SK-N-MC (cell line): ENCODE data around the gene SLC18A3.

ENCODE experiments used
- DNase-seq: peaks from one replicate; pipeline ENCODE4 v3.0.0-alpha.2; 2011; ENCODE audit warnings: low read depth, low spot score
- H3K27ac ChIP-seq: fragments of 200-600 bp; sonication (generic); 2 replicates; pipeline ENCODE4 v1.5.1; 2016; ENCODE audit warnings: mixed run types
- H3K36me3 ChIP-seq: fragments of 200-600 bp; sonication (generic); 2 replicates; pipeline ENCODE4 v1.6.1; 2017; ENCODE audit warnings: antibody characterized with exemption, low read length, mixed read lengths; ENCODE audit not compliant: insufficient read depth
- H3K4me3 ChIP-seq: fragments of 200-600 bp; sonication (generic); 2 replicates; pipeline ENCODE4 v1.5.1; 2016
- H3K9ac ChIP-seq: fragments of 200-600 bp; sonication (generic); 2 replicates; pipeline ENCODE4 v1.8.0; 2017; ENCODE audit warnings: mixed run types, mixed read lengths; ENCODE audit not compliant: insufficient read length
- H3K9me3 ChIP-seq: fragments of 200-600 bp; sonication (generic); 2 replicates; pipeline ENCODE4 v1.6.1; 2017; ENCODE audit warnings: low read depth, mild to moderate bottlenecking, antibody characterized with exemption, low read length, moderate library complexity, mixed read lengths
- EZH2 ChIP-seq: fragments of 200-600 bp; sonication (generic); IDR thresholded peaks from one replicate; pipeline ENCODE4 v1.6.1; 2017; ENCODE audit warnings: antibody characterized with exemption
- FOXP2 ChIP-seq: optimal IDR thresholded peaks from 2 replicates; pipeline ENCODE3; 2011; ENCODE audit warnings: mild to moderate bottlenecking, moderate library complexity; ENCODE audit not compliant: insufficient read depth; ENCODE audit errors: extremely low read length, control extremely low read depth
- POLR2AphosphoS5 ChIP-seq: IDR thresholded peaks from 2 replicates; pipeline ENCODE4 v1.6.1; 2012; ENCODE audit warnings: mild to moderate bottlenecking, low read depth, low read length, borderline replicate concordance

Gene SLC18A3

DNA sequence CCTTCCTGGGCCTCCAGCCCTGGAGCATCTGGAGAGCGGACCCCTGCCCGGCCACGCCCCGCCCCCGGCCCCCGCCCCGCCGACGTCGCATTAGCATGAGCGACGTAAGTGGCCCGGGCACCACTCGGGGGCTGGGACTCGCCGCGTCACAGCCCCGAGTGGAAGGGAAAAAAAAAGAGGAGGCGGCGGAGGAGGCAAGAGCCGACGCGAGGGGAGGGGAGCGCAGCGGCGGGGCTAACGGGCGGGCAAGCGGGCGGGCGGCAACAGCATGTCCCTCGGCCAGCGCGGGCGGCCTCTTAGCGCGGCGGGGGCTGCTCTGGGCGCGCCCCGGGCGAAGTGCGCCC is at the start of gene SLC18A3:
Gene SLC18A3 (plus strand): TSS at position 197 of the 344 bp plus-strand sequence. CDS start 431 bp downstream, outside the sequence.
- DNase-seq, result no peak
- Histone ChIP-seq H3K9ac (no peak within 1 kb of the TSS), H3K9me3 (no peaks in the 10 kb centered on the region), H3K27ac (no peak within 1 kb of the TSS), H3K4me3 (peak within 1 kb of the TSS; percentile 68), H3K36me3 (no peaks in the 10 kb centered on the region)
- TF ChIP-seq POLR2AphosphoS5 (no peak), FOXP2 (no peak), EZH2 (no peak)

- H3K9ac ChIP-seq, result no peak overlapping the region
- TF ChIP-seq POLR2AphosphoS5 (no peak), EZH2 (no peak), FOXP2 (no peak)
- no peaks in the 10 kb centered on the region for H3K36me3 ChIP-seq
- H3K27ac ChIP-seq, result no peak overlapping the region
- H3K9me3 ChIP-seq, result no peaks in the 10 kb centered on the region
- H3K4me3 ChIP-seq, result no peak overlapping the region
- no peak for DNase-seq
Observed at GRCh38 chr10:49560526-49560925, 49.6 kb upstream of the SLC18A3 start.

GRCh38 chr10:49562893-49563292 is 47.2 kb upstream of the SLC18A3 start:
- Histone ChIP-seq H3K9ac (no peak overlapping the region), H3K36me3 (no peaks in the 10 kb centered on the region), H3K9me3 (no peaks in the 10 kb centered on the region), H3K27ac (no peak overlapping the region), H3K4me3 (no peak overlapping the region)
- no peak for TF ChIP-seq EZH2
- no peak for TF ChIP-seq POLR2AphosphoS5
- no peak for TF ChIP-seq FOXP2
- no peak for DNase-seq

- TF ChIP-seq POLR2AphosphoS5, result no peak
- TF ChIP-seq EZH2, result no peak
- no peak for TF ChIP-seq FOXP2
- no peak overlapping the region for H3K27ac ChIP-seq
- H3K9ac ChIP-seq, result no peak overlapping the region
- DNase-seq, result no peak
- H3K4me3 ChIP-seq, result no peak overlapping the region
- no peaks in the 10 kb centered on the region for H3K9me3 ChIP-seq
- no peaks in the 10 kb centered on the region for H3K36me3 ChIP-seq
Observed at GRCh38 chr10:49564461-49565009, 45.6 kb upstream of the SLC18A3 start.

DNA sequence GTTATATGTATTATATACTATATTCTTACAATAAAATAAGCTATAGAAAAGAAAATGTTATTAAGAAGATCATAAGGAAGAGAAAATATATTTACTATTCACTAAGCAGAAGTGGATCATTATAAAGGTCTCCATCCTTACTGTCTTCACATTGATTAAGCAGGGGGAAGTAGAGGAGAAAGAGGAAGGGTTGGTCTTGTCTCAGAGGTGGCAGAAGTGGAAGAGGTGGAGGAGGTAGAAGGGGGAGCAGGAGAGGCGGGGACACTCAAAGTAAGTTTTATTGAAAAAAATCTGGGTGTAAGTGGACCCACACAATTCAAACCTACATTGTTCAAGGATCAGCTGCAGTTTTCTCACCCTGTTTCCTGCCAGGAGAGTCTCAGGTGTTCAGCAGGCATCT is 42.3 kb upstream of the SLC18A3 start:
- Histone ChIP-seq H3K9me3 (no peaks in the 10 kb centered on the region), H3K36me3 (no peaks in the 10 kb centered on the region), H3K4me3 (no peak overlapping the region), H3K9ac (no peak overlapping the region), H3K27ac (no peak overlapping the region)
- no peak for DNase-seq
- TF ChIP-seq EZH2 (no peak), FOXP2 (no peak), POLR2AphosphoS5 (no peak)

DNA sequence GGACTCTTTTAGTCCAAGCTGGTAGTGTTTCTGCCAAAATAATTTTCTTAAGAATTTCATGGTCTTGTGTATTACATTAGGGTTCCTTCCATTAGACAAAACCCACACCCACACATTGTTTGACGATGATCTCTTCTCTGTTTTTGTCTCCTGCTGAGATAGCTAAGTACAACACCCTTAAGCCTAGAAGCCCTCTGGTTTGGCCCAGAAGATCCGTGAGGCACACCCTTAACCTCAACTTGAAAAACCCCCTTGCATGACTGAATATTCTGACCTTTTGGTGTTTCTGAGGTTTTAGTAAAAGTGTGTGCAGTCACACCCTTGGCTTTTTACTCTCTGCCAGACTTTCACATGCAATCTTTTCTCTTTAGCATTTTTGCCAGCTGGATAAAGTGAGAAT is 41.9 kb upstream of the SLC18A3 start:
- H3K9me3 ChIP-seq, result no peaks in the 10 kb centered on the region
- H3K9ac ChIP-seq, result no peak overlapping the region
- DNase-seq, result no peak

DNA sequence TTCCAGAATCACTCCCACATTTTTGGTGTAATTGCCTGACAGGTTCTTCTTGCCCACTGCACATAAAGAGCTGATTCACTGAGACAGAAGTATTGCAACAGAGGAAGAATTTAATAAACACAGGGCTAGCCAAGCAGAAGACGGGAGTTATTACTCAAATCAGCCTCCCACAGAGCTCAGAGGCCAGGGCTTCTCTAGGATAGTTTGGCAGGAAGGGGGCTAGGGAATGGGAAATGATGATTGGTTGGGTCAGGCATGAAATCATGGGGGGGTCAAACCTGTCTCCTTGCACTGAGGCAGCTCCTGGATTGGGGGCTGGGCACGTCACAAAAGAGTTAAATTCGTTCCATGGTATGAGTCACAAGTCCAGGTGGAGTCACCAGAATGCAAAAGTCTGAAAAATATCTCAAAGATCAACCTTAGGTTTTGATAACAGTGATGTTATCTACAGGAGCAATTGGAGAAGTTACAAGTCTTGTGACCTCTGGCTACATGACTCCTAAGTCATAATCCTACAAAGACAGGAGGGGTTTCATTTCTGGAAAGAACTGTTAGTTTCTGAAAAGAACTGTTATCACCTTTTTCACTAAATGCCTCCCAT is 41.0 kb upstream of the SLC18A3 start:
- Histone ChIP-seq H3K9me3 (no peaks in the 10 kb centered on the region), H3K4me3 (no peak overlapping the region), H3K27ac (no peak overlapping the region), H3K9ac (no peak overlapping the region), H3K36me3 (no peaks in the 10 kb centered on the region)
- TF ChIP-seq FOXP2 (no peak), EZH2 (no peak), POLR2AphosphoS5 (no peak)
- no peak for DNase-seq

More for the DNA sequence above, 41.9 kb upstream of the SLC18A3 start:
- Histone ChIP-seq H3K36me3 (no peaks in the 10 kb centered on the region), H3K27ac (no peak overlapping the region), H3K4me3 (no peak overlapping the region)
- TF ChIP-seq POLR2AphosphoS5 (no peak), EZH2 (no peak), FOXP2 (no peak)

DNA sequence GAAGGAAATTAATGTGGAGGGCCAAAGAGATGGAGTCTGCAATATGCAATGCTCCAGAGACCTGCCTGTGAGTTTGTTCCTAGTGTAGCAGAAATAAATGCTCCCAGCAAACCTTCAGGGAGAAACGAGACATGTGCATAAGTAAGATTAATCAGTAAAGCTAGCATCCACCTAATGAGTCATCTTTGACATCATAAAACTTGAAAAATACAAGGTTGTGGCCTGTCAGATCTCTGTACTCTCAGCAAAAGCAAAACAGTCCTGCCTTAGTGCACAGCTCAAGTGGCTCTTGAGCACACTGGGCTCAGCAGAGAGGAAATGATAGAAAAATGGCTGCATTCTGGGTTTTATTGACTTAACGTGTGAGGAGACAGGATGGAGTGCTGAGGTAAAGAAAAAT is 38.7 kb upstream of the SLC18A3 start:
- no peak overlapping the region for H3K4me3 ChIP-seq

More for the DNA sequence above, 38.7 kb upstream of the SLC18A3 start:
- no peak for DNase-seq
- Histone ChIP-seq H3K27ac (no peak overlapping the region), H3K36me3 (no peaks in the 10 kb centered on the region), H3K9ac (no peak overlapping the region), H3K9me3 (no peaks in the 10 kb centered on the region)
- TF ChIP-seq FOXP2 (no peak), POLR2AphosphoS5 (no peak), EZH2 (no peak)
